ENCODE data around the gene TPD52L1.

TPD52L1 gene

GRCh38 chr6:125142618-125143017 lies 11.0 kb upstream of the TPD52L1 start:
- DNase-seq (ENCODE audit: low spot score): no peak
- no peak for TF ChIP-seq CTCF (IDR thresholded peaks at IDR 0.05; ENCODE audit: extremely low read depth, missing control alignments)

GRCh38 chr6:125144822-125145221 lies 8.8 kb upstream of the TPD52L1 start:
- DNase-seq (ENCODE audit: low spot score): no peak
- TF ChIP-seq CTCF (IDR thresholded peaks at IDR 0.05; ENCODE audit: extremely low read depth, missing control alignments): no peak

- TF ChIP-seq CTCF (IDR thresholded peaks at IDR 0.05; ENCODE audit: extremely low read depth, missing control alignments): no peak
- no peak for DNase-seq (ENCODE audit: low spot score)
These were observed 4.1 kb upstream of the TPD52L1 start for GRCh38 chr6:125149256-125150144.

- DNase-seq (ENCODE audit: low spot score): no peak
- no peak for TF ChIP-seq CTCF (IDR thresholded peaks at IDR 0.05; ENCODE audit: extremely low read depth, missing control alignments)
These were observed 1.9 kb upstream of the TPD52L1 start for GRCh38 chr6:125151700-125152099.

GRCh38 chr6:125154118-125154760 lies 666 bp downstream of the TPD52L1 start:
- DNase-seq (ENCODE audit: low spot score): peak; percentile 23

GRCh38 chr6:125154761-125155135 lies 1.2 kb downstream of the TPD52L1 start:
- peak; percentile 18 for TF ChIP-seq CTCF (IDR thresholded peaks at IDR 0.05; ENCODE audit: extremely low read depth, missing control alignments)
- DNase-seq (ENCODE audit: low spot score): peak; percentile 31

More at GRCh38 chr6:125154118-125154760, 666 bp downstream of the TPD52L1 start:
- TF ChIP-seq CTCF (IDR thresholded peaks at IDR 0.05; ENCODE audit: extremely low read depth, missing control alignments): no peak

- no peak for DNase-seq (ENCODE audit: low spot score)
- no peak for TF ChIP-seq CTCF (IDR thresholded peaks at IDR 0.05; ENCODE audit: extremely low read depth, missing control alignments)
These were observed 1.8 kb downstream of the TPD52L1 start for GRCh38 chr6:125155344-125155743.
